ENCODE measurements around the gene IP6K3.

IP6K3 gene

GRCh38 chr6:33704215-33705066 lies 42.3 kb downstream of the IP6K3 start:
- DNase-seq (ENCODE audit: low spot score): no peak

DNA sequence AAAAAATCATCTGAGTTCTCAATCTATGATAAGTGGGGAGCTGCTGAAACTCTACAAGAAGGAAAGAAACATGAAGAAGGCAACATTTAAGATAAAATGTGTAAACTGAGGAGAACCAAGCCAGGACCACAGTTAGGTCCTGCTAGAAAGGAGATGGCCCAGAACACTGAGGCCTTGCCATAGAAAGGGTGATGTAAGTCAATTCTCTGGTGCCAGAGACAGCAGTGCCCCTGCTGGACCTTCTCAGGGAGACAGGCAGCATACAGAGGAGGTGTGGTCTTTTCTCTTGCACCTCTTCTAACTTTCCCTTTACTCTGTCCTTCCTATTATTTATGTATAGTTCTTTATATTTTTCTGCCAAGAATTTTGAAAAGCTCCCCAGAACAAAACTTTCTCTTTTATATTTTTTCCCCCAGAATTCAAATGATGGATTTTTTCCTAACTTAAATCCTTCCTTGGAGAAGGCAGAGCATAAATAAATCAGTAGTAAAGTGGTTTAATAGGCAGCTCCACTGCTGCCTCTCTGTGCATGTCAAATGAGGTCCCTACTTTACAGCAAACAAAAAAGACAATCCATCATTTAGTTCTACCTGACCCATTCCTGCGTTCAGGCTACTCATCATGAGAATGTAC lies 44.2 kb downstream of the IP6K3 start:
- DNase-seq (ENCODE audit: low spot score): peak; percentile 51

DNA sequence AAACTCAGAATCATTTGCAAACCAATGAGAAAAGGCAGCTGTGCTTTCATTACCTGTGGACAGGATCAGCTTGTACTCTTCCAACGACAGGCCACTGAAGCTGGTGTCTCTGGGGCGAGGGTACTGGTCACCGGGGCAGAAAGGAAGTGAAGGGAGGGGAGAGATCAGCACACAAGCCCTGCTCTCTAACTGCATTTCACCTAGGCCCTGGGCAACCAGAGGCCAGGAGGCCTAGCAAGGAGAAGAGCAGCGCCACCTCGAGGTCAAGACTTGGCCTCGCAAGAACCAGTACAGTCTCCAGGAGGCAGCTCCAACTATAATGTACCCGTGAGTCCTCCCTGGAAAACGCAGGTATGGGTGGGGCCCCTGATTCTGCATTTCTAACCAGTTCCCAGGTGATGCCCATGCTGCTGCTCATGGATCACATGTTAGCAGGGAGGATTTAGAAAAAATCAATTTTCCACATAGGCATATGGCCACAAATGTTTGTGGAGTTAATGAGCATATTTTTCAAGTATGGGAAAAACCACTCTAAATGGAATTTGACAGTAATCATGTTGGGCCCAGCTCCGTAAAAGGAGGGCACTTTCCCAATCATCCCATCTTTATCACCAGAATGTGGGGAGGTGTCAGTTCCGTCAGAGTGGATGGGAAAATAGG lies 46.2 kb downstream of the IP6K3 start:
- peak; percentile 75 for DNase-seq (ENCODE audit: low spot score)

GRCh38 chr6:33699739-33700138 lies 47.0 kb downstream of the IP6K3 start:
- no peak for DNase-seq (ENCODE audit: low spot score)

DNA sequence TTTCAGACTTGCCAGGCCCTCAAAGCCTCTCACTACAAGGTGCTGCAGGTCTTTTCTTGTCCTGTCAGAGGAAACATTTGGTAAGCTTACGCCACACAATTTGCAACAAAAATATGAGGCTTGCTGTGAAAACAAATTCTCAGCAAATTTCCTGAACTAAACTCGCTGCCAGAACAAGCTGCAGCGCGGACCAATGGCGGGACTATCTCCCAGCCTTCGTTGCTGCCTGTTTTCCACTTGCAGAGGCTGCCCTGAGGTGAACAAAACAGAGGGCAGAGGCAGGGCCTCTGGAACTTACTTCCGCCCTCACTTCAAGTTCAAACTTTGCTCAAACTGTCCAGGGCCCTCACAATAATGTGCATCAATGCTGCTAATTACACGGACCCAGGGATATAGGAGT lies 47.6 kb downstream of the IP6K3 start:
- DNase-seq (ENCODE audit: low spot score): no peak

DNA sequence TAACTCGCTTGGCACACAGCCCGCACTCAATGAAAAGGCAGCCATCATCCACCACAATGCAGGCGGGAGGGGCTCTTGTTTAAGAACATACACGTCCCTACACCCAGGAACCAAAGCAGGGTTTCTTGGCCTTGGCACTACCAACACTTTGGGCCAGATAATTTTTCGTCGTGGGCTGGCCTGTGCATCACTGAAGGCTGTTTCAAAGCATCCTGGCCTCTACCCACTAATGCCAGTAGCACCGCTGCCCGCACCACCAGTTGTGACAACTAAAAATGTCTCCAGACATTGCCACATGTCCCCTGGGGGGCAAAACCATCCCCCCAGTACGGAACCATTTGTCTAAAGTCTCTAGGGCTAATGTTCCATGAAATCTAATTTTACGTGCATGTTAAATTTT lies 48.2 kb downstream of the IP6K3 start:
- DNase-seq (ENCODE audit: low spot score): no peak

- no peak for DNase-seq (ENCODE audit: low spot score)
These were observed 48.9 kb downstream of the IP6K3 start for GRCh38 chr6:33697845-33698244.

- DNase-seq (ENCODE audit: low spot score): peak; percentile 92
These were observed 49.9 kb downstream of the IP6K3 start for GRCh38 chr6:33696548-33697518.

- DNase-seq (ENCODE audit: low spot score): no peak
These were observed 50.6 kb downstream of the IP6K3 start for GRCh38 chr6:33696076-33696475.

DNA sequence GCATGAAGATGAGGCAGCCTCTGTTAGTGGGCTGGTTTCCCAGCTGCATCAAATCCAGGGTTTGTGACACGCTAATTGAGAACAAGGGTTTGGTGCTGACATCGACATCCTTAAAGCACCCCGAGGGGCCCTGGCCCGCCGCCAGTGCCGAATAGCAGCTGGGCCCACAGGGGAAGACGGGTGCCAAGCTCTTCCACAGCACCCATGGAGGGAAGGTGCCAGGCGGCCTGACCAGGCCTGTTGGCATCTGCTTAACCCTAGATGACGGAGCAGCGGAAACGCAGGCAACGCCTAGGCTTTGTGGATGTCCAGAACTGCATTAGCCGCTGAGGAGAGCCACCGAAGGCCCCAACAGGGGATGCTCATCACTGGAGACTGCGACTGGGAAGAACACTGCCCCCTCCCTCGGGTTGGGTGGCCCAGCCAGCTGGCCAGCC lies 51.2 kb downstream of the IP6K3 start:
- no peak for DNase-seq (ENCODE audit: low spot score)

GRCh38 chr6:33694977-33695376 lies 51.7 kb downstream of the IP6K3 start:
- DNase-seq (ENCODE audit: low spot score): no peak

GRCh38 chr6:33694401-33694931 lies 52.2 kb downstream of the IP6K3 start:
- DNase-seq (ENCODE audit: low spot score): peak; percentile 96

DNA sequence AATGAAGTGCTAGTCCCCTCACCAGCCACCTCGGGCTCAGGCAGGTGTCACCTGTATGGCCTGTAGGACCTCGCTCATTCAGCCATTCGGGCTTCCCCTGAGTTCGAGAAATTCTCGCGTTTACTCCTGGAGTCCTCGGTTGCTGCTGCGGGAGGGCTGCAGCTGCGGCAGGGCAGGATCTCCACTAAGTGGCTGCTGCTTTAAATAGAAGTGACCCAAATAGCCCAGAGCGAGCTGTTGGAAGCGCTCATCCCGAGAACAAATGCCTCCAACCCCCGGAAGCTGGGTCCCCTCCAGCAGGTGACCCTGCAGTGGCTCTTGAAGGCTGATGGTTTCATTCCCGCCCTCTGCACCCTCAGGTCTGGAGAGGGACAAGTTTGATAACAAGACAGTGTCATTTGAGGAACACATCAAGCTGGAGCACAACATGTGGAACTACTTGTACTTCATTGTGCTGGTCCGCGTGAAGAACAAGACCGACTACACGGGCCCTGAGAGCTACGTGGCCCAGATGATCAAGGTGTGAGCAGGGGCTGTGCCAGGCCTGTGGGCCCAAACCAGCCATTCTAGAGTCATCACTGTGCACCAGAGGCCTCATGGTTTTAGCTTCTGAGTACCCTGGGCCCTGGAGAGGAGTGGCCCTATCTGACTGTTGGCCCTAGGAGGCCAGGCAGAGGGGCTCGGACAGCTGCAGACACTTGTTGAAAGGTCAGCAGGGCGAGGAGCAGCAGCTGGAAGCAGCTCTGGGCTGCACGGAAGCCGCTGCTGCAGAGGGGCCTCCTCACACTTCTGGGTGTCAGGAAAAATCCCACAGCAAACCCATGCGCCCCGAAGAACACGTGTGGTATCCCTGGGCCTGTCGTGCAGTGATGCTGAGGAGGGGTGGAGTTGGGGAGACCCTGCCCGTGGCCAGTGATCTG lies 53.3 kb downstream of the IP6K3 start:
- no peak for DNase-seq (ENCODE audit: low spot score)

GRCh38 chr6:33692760-33693158 lies 53.9 kb downstream of the IP6K3 start:
- no peak for DNase-seq (ENCODE audit: low spot score)

- DNase-seq (ENCODE audit: low spot score): no peak
These were observed 54.5 kb downstream of the IP6K3 start for GRCh38 chr6:33692078-33692759.

GRCh38 chr6:33691456-33692077 lies 55.1 kb downstream of the IP6K3 start:
- no peak for DNase-seq (ENCODE audit: low spot score)

- no peak for DNase-seq (ENCODE audit: low spot score)
These were observed 55.9 kb downstream of the IP6K3 start for GRCh38 chr6:33690766-33691165.

DNA sequence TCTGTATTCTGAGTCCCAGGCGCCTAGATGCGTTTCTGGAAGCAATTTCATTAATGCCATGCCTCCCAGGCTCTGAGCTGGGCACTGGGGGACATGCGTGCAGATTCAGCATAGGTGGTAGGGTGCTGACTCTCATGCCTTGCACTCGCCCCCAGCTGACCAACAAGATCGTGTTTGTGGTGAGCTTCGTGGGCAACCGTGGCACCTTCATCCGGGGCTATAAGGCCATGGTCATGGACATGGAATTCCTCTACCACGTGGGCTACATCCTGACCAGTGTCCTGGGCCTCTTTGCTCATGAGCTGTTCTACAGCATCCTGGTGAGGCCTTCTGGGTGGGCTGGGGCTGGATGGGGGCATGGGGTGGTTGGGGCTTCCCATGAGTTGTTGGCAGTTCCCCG lies 56.8 kb downstream of the IP6K3 start:
- no peak for DNase-seq (ENCODE audit: low spot score)

DNA sequence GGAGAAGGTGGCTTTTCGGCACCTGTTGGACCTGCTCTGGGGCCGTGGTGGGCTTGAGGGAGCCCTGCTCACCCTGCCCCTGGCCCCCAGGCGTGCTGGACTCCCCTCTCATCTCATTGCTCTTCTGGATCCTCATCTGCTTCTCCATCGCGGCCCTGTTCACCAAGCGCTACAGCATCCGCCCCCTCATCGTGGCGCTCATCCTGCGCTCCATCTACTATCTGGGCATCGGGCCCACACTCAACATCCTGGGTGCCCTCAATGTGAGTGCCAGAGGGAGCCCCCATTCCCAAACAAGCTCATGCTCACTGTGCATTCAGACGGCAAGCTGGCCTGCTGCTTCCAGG lies 57.6 kb downstream of the IP6K3 start:
- no peak for DNase-seq (ENCODE audit: low spot score)
